ENCODE measurements around the gene NOTCH4. TPM values are rescaled to one million over a fixed set of nuclear protein-coding genes. Genes with fewer than 3 reads are reported as not detected.

Gene NOTCH4
- total RNA-seq, 4 donors from 2014 or later, result 2.6 to 24.3 (median 9.6) TPM

DNA sequence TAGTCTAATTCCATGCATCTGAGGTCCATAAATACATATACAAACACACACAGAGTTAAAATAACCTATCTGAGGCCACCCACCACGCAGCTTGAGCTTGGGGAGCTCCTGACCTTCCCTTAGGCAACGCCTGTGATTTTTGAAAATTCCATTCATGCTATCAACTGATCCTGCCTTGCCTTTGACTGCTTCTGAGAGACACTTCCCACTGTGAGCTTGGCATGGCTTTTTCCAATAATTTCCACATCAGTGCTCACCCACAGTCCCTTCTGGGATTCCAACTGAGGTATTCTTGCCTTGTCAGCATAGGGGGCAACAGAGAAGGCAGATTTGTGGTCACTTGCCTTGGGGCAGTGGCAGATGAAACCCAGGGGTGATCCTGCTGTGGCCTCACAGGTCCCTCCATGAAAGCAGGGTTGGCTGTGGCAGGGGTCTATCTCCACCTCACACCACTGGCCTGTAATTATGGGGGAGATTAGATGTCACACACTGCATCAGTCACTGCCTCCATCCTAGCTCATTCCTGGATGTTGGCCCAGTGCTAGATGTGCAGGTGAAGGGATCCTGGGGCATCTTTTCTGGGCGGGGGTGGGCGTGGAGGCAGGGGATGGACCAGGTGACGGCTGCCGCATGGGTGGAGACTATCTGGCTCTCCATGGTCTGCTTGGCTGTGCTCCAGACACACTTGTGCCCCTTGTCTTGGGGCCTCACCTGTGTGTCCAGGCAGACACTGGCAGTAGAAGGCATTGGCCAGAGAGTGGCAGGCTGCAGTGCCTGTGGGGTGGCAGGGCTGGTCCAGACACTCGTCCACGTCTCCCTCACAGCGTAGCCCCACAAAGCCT, 20.2 kb downstream of the NOTCH4 start:
- TF ChIP-seq EP300 (IDR thresholded peaks at IDR 0.05; ENCODE audit: low read depth) (no peak), POLR2AphosphoS5 (IDR thresholded peaks at IDR 0.05) (no peak), POLR2A (IDR thresholded peaks at IDR 0.05) (no peak)
- TF ChIP-seq, protein P1, sequence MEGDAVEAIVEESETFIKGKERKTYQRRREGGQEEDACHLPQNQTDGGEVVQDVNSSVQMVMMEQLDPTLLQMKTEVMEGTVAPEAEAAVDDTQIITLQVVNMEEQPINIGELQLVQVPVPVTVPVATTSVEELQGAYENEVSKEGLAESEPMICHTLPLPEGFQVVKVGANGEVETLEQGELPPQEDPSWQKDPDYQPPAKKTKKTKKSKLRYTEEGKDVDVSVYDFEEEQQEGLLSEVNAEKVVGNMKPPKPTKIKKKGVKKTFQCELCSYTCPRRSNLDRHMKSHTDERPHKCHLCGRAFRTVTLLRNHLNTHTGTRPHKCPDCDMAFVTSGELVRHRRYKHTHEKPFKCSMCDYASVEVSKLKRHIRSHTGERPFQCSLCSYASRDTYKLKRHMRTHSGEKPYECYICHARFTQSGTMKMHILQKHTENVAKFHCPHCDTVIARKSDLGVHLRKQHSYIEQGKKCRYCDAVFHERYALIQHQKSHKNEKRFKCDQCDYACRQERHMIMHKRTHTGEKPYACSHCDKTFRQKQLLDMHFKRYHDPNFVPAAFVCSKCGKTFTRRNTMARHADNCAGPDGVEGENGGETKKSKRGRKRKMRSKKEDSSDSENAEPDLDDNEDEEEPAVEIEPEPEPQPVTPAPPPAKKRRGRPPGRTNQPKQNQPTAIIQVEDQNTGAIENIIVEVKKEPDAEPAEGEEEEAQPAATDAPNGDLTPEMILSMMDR (IDR thresholded peaks at IDR 0.05), result no peak
- in situ Hi-C loops (cut with MboI; ENCODE audit: low pct_ligation_motif_present in 1 of 4, low pct_unique_long_range_greater_than_20kb in 1 of 4, low sequenced_read_pairs in 3 of 4) (no loop called here), intact Hi-C loops (cut with DNase I; ENCODE audit: low total_unique reads) (no loop called here)
- no peaks in the 10 kb centered on the region for H3K27me3 ChIP-seq
- H3K4me3 ChIP-seq, result no peak overlapping the region
- no peaks in the 10 kb centered on the region for H3K4me1 ChIP-seq
- H3K9me3 ChIP-seq, result no peaks in the 10 kb centered on the region
- no peaks in the 10 kb centered on the region for H3K36me3 ChIP-seq
- H3K27ac ChIP-seq, result no peak overlapping the region
- DNase-seq, result no peak
- WGBS, 2 donors (ENCODE audit: low coverage in 1 of 2), result 79 to 90% methylated on average over 2 to 9 of the region's 9 CpGs

DNA sequence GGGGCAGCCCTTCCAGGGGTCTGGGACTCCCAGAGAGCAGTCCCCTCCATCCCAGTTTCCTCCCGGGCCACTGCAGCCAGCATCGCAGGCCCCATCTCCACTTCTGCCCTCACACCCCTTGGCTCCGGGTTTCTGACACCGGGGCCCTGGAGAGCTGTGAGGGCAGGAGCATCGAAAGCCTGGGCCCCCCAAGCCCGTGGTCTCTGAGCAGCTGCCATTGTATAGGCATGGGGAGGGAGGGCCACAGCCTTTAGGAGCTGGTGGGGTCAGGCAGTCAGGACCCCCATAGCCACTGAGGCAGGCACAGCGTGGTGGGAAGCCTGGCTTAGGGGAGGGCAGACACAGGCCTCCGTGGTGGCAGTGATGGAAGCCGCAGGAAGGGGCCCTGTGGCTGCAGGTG, 21.7 kb downstream of the NOTCH4 start:
- Histone ChIP-seq H3K4me1 (peaks cover 0 to 3% (median 1%) of the 10 kb centered on the region in 4 donors), H3K9me3 (no peaks in the 10 kb centered on the region), H3K36me3 (no peaks in the 10 kb centered on the region), H3K27me3 (no peaks in the 10 kb centered on the region), H3K4me3 (no peak overlapping the region), H3K27ac (no peak overlapping the region)
- intact Hi-C loops (cut with DNase I; ENCODE audit: low total_unique reads), result no loop called here
- WGBS, 2 donors (ENCODE audit: low coverage in 1 of 2), result 89 to 93% methylated on average over 2 to 3 of the region's 9 CpGs
- DNase-seq, result no peak
- TF ChIP-seq, protein P1 (IDR thresholded peaks at IDR 0.05), result no peak
- in situ Hi-C loops (cut with MboI; ENCODE audit: low pct_ligation_motif_present in 1 of 4, low pct_unique_long_range_greater_than_20kb in 1 of 4, low sequenced_read_pairs in 3 of 4), result no loop called here

DNA sequence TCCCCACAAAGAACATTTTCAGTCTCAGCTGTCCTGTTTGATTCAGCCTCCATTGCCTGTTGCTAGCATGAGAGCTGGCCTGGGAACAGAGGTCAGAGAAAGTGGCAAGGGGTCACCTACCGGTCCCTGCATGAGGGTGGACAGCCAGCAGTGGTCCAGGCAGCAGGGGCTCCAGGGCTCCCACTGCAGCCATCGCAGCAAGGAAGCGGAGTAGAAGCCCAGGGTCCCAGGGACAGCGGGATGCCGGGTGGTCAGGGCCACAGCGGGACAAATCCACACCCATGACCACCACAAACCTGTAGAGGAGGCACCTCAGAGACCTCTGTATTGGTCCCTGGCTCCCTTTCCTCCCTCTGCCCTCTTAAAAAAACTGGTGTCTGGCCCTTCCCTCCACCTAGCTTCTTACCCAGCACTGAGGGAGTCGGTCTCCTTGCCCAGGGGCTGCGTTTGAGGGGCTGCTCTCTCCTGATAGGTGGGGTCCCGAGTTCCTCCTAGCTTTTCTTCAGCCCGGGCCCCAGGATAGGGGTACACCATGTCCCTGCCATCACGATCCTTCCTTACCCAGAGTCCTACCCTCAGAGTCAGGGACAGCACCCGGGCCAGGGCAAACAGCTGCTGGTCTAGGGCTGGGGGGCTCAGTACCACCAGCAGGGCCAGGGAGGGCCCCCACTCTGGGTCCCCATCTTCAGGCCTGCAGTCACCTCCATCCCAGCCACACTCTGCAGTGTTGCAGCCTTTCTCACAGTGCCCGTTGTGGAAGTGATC, 23.0 kb downstream of the NOTCH4 start:
- Histone ChIP-seq H3K4me3 (no peak overlapping the region), H3K27ac (no peak overlapping the region), H3K4me1 (peaks cover 0 to 12% (median 8%) of the 10 kb centered on the region in 4 donors), H3K36me3 (no peaks in the 10 kb centered on the region), H3K27me3 (no peaks in the 10 kb centered on the region), H3K9me3 (no peaks in the 10 kb centered on the region)
- TF ChIP-seq POLR2AphosphoS5 (IDR thresholded peaks at IDR 0.05) (no peak), EP300 (IDR thresholded peaks at IDR 0.05; ENCODE audit: low read depth) (no peak), POLR2A (IDR thresholded peaks at IDR 0.05) (no peak)
- TF ChIP-seq, protein P1 (IDR thresholded peaks at IDR 0.05), result no peak
- intact Hi-C loops (cut with DNase I; ENCODE audit: low total_unique reads), result no loop called here
- in situ Hi-C loops (cut with MboI; ENCODE audit: low pct_ligation_motif_present in 1 of 4, low pct_unique_long_range_greater_than_20kb in 1 of 4, low sequenced_read_pairs in 3 of 4), result no loop called here
- 78% methylated on average over 13 of the region's 13 CpGs; no CpG with 5 or more reads in 1 of the 2 donors for WGBS, 2 donors (ENCODE audit: low coverage in 1 of 2)
- DNase-seq, result no peak

DNA sequence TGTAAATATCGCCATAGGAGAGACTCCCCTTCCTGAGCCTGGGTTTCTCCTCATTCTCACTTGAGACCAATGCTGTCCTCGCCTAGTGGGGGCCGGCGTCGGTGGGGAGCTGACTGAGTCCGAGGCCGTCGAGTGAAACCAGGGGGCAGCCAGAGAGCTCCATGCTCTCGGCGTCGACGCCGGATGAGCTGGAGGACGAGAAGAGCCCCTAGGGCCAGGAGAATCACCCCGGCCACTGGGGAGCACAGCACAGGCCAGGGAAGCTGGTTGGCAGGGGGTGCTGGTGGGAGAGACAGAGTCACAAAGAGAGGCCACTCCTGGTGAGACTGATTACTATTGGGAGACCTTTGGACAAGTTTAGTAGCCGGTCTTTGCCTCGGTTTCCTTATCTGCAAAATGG, 25.0 kb downstream of the NOTCH4 start:
- in situ Hi-C loops (cut with MboI; ENCODE audit: low pct_ligation_motif_present in 1 of 4, low pct_unique_long_range_greater_than_20kb in 1 of 4, low sequenced_read_pairs in 3 of 4), result no loop called here
- no peak for DNase-seq

More for the DNA sequence above, 25.0 kb downstream of the NOTCH4 start:
- 91% methylated on average over 17 of the region's 17 CpGs; no CpG with 5 or more reads in 1 of the 2 donors for WGBS, 2 donors (ENCODE audit: low coverage in 1 of 2)
- intact Hi-C loops (cut with DNase I; ENCODE audit: low total_unique reads), result no loop called here
- no peaks in the 10 kb centered on the region for H3K36me3 ChIP-seq
- no peak overlapping the region for H3K4me3 ChIP-seq
- H3K27me3 ChIP-seq, result no peaks in the 10 kb centered on the region
- no peaks in the 10 kb centered on the region for H3K9me3 ChIP-seq
- peaks cover 5 to 18% (median 12%) of the 10 kb centered on the region in 4 donors for H3K4me1 ChIP-seq
- no peak overlapping the region for H3K27ac ChIP-seq
- TF ChIP-seq POLR2A (IDR thresholded peaks at IDR 0.05) (no peak), POLR2AphosphoS5 (IDR thresholded peaks at IDR 0.05) (no peak), EP300 (IDR thresholded peaks at IDR 0.05; ENCODE audit: low read depth) (no peak)
- TF ChIP-seq, protein P1 (IDR thresholded peaks at IDR 0.05), result no peak

Data from transverse colon (tissue), 4 donors.